Stimulated activated CD4-positive, alpha-beta T cell treated with anti-CD3 and anti-CD28 coated beads, Interleukin-15, amount 100 ng/mL, for 1 hour (primary cell): ENCODE measurements around the gene TYW5.

Source experiments
- DNase-seq, 2 donors: peaks; one replicate each; pipeline ENCODE4 v3.0.0-alpha.2; 2020; ENCODE audit warnings: low read depth in 1 of 2, low spot score in 1 of 2

Gene TYW5

DNA sequence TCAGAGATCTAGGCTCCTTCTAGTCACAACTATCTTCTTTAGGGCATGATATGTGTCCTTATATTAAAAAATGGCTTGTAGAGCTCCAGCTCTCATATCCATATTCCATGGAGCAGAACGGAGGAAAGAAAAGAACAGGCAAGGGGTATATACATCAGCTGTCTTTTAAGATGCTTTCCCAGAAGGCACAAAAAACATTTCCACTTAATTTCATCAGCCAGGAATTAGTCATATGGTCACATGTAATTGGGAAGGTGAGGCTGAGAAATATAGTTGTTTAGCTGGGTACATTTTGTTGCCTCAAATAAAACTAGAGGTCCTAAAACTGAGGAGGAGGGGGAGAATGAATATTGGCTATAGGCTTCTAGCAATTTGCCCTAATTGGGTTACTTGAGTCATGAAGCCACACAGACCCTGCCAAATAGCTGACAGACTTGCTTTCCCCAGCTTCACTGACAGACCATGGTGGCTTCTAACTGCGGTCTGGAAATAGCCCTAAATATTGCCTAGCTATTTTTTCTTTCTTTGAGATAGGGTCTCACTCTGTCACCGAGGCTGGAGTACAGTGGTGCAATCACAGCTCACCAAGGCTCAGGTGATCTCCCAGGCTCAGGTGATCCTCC is 20.1 kb upstream of the TYW5 start:
- no peak for DNase-seq

GRCh38 chr2:199973703-199974102 is 18.4 kb upstream of the TYW5 start:
- no peak for DNase-seq

GRCh38 chr2:199972088-199972626 is 16.9 kb upstream of the TYW5 start:
- no peak for DNase-seq

DNA sequence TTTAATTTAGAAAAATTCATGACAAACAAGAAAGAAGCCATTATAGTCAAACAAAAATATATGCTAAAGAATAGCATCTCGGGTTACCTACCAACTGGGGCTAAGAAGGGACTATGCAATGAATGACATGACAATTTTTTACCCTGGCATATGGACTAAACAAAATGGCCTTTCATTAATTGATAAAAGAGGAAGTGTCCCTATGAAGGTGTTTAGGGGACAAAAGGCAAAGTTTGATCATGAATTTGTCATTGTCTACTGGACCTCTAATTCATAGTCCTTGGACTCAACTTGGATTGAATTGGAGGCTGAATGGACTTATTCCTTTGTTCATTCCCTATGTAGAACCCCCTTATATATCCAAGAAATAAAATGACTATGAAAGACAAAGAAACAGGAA is 12.8 kb upstream of the TYW5 start:
- DNase-seq, result no peak

DNA sequence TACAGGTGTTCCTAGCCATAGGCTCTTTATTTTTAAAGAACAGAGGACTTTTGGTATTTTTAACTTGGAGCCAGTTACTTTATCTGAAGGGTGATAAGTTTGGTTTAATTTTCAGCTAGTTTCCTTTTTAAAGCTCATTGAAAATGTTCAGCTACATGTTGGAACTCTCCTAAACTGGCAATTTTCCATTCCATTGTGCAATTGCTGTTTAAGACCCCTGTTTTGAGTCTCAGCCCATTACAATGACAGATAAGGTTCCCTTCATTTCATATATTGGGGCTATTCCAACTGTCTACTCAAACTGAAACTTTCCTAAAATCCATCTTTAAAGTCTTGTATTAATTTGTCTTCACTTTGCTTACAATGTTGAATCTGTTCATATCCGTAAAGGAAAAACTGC is 11.7 kb upstream of the TYW5 start:
- no peak for DNase-seq

GRCh38 chr2:199966405-199966804 is 11.1 kb upstream of the TYW5 start:
- DNase-seq, result no peak

DNA sequence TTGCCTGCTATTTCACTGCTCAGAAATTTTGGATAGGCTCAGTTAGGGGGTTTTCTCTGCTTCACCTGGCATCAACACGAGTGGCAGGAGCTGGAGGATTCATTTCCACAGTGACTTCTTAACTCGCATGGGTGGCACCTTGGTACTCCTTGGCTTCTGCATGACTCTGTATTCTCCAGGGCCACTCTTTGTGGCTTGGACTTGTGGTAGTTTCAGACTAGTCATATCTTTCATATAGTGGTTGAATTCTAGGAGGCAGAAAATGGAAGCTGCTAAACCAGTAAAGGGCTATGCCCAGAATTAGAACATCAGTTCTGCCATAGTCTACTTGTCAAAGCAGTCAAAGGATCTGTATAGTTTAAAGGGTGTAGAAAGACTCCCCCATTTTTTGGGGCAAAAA is 6.9 kb upstream of the TYW5 start:
- DNase-seq, result no peak

GRCh38 chr2:199958014-199958413 is 2.7 kb upstream of the TYW5 start:
- DNase-seq, result no peak

- no peak for DNase-seq
Measured at GRCh38 chr2:199956062-199956380, 730 bp upstream of the TYW5 start.

- DNase-seq, result no peak
Measured at GRCh38 chr2:199955007-199955338, 318 bp downstream of the TYW5 start.

GRCh38 chr2:199951023-199951422 is 4.3 kb downstream of the TYW5 start:
- DNase-seq, result no peak

DNA sequence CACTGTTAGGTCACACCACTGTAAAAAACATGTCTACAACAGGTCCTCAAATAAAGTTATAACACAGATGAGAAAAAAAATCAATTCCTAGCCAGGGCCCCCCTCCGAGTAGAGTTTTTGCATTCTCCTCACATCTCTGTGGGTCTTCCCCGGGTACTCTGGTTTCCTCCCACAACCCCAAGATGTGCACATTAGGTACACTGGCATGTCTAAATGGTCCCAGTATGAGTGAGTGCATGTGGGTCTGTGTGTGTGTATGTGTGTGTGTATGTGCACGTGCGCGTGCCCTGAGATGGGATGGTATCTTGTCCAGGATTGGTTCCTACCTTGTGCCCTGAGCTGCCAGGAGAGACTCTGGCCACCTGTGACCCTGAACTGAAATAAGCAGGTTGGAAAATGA is 4.9 kb downstream of the TYW5 start:
- no peak for DNase-seq

GRCh38 chr2:199946836-199947235 is 8.5 kb downstream of the TYW5 start:
- DNase-seq, result no peak

DNA sequence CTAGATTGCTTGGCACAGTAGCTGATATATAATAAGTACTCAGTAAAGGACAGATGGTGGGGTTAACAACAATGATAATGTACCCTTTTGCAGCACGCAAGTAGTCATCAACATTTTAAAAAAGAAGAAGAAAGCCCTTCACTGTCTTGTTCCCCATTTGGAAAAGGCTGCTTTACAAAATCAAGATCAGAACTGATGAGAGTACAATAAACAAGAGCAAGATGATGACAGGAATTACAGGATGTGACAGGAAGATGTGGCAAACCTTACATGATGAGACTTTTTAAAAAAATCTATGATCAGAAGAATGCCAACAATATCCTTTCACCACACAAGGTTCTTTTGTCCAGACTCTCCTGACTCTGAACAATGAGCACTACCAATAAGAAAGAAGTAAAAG is 9.1 kb downstream of the TYW5 start:
- no peak for DNase-seq

DNA sequence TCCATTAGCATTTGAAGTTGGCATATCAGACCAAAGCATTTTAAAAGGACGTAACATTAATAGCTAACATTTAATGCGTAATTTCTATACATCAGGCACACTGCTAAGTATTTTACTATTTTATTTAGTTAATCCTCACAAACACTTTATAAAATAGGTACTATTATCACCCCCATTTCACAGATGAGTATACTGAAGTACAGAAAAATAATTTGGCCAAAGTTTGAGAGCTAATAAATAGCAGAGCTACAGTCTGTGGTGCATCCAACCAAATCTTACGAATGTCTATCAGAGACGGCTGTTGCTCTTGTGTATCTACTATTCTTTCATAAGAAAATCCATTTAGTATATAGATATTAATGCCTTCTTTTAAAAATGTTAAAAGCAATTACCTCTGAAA is 11.9 kb downstream of the TYW5 start:
- DNase-seq, result no peak

- DNase-seq, result no peak
Measured at GRCh38 chr2:199940373-199940772, 14.9 kb downstream of the TYW5 start.

GRCh38 chr2:199936554-199936953 is 18.7 kb downstream of the TYW5 start:
- DNase-seq, result no peak

- DNase-seq, result no peak
Measured at GRCh38 chr2:199933466-199933865, 21.8 kb downstream of the TYW5 start.

DNA sequence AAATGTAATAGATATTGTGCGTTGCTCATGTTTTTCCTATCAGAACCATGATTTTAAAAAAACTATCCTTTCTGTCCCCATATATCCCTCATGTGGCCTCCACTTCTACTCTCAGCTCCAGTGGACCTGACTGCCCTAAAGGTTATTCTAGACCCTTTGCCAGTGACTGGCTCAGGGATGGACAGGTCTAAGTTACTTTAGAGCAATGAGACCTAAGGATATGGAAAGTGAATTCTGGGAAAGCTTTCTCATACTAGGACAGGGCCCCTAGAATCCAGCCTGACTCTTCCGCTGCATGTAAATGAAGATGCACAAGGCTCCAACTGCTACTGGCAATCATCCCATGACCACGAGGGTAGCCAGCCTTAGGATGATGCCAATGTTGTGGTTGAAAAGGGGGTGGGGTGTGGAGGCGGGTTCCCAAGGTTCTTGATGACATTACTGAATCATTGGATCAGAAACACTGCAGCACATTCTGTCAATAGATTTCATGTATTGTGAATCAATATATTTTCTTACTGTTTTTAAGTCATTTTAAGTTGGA is 22.9 kb downstream of the TYW5 start:
- no peak for DNase-seq

- no peak for DNase-seq
Measured at GRCh38 chr2:199929262-199929661, 26.0 kb downstream of the TYW5 start.

GRCh38 chr2:199928626-199929025 is 26.7 kb downstream of the TYW5 start:
- no peak for DNase-seq

GRCh38 chr2:199928226-199928625 is 27.1 kb downstream of the TYW5 start:
- DNase-seq, result no peak

GRCh38 chr2:199926806-199927205 is 28.5 kb downstream of the TYW5 start:
- no peak for DNase-seq

- no peak for DNase-seq
Measured at GRCh38 chr2:199923924-199924323, 31.4 kb downstream of the TYW5 start.
